COLO668 (cell line): Measurements from ENCODE around the gene PDZD7.
A peak's percentile ranks its signal among the peaks of the same experiment; 100 is the strongest.

ENCODE experiments used
- DNase-seq: peaks from one replicate; lab custom pipeline; 2025; ENCODE audit not compliant: unreplicated experiment; lab: John Stamatoyannopoulos, UW

PDZD7 gene

DNA sequence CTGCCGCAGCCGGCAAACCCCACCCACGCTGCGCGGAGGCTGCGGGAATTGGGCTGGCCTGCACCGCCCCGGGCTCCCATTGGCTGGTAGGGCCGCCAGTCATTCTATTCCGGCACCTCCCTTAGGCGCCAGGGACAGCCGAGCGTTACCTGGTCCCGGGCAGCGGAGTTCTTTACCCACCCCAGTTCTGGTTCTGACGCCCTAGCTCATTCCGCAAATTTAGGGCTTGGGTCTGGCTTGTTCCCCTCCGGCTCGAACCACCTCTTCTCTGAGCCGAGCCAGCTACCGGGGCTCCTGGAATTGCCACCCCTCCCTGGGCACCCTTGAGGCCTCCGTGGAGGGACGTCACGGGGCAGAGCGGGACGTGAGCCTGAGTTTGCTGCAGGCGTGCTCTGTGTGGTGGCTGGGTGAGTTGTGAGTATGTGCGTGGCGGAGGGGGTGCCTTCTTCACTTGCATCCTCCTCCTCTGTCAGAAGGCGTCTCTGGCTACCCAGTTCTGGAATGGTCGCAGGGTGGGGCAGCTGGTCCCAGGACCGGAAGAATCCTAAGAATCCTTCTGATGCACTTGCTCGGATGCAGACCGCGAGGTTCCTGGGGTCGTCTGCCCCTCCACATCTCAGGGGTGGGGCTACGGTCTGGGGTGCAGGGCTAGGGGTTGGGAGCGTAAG lies at the start of gene PDZD7, which contains the start of gene SFXN3:
Gene PDZD7 (minus strand): TSS at position 2 of the 668 bp plus-strand sequence. CDS start 910 bp downstream, outside the sequence.
Gene SFXN3 (plus strand): TSS at position 107 of the 668 bp plus-strand sequence. CDS start 3,461 bp downstream, outside the sequence.
- DNase-seq, result peak; percentile 90

DNA sequence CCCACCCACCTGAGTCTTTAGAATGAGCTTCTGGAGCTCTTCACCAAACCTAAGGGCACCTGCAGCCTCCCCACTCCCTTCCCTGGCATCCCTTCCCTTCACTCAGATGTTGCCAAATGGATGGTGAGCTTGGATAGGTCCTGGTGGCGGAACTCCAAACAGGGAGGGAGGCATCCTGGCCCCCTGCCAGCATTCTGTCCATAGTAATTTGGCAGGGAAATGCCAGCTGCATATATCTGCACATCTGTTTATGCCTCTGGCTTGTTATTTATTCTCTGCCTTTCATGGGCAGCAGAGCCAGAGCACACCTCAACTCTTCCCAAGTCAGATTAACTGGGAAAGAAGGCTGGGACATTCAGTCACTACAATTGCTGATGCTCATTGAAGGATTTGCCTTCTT lies 48.9 kb upstream of the PDZD7 start:
- no peak for DNase-seq

DNA sequence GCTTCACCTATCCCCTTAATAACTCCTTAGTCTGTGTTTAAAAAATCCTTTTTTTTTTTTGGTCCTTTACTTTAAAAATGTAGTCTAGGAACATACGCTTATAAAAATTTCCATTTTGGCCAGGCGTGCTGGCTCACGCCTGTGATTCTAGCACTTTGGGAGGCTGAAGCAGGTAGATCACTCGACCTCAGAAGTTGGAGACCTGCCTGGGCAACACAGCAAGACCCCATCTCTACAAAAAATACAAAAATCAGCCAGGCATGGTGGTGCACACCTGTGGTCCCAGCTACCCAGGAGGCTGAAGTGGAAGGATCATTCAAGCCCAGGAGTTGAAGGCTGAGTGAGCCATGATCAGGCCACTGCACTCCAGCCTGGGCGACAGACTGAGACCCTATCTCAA lies 45.7 kb upstream of the PDZD7 start:
- no peak for DNase-seq

DNA sequence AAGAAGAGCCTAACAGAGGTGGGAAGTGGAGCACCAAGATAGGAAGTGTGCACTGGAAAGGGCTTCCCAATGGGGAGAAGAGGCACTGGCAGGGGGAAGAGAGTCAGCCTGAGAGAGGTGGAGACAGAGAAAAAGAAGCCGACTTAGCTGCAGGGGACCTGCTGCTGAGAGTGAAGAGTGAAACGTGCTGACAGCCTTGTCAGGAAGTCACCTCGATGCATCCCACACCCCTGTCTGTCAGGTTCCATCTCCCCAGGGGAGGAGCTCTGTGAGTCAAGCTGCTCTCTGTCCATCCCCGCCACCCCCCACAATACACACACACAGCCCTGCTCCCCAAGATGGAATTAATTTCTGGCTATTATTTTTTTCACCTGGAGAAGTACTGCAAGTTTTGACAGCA lies 44.8 kb upstream of the PDZD7 start:
- DNase-seq, result no peak

DNA sequence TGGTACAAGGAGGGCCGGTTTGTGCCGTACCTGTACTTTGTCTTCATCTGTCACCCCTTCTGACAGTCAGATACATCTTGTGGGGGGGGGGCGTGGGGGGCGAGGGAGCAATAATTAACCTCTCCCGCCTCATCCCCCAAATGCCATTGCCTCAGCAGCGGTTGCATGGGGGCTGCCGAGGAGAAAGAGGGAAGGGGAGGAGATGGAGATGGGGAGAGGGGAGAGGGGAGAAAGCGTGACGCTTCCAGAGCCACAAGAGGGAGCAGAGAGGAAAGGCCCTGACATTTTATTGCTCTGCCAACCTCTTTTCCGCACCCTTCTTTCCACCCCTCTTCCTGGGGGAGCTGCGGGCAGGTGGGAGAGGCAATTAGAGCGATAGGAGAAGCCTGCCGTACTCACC lies 42.7 kb upstream of the PDZD7 start:
- no peak for DNase-seq

DNA sequence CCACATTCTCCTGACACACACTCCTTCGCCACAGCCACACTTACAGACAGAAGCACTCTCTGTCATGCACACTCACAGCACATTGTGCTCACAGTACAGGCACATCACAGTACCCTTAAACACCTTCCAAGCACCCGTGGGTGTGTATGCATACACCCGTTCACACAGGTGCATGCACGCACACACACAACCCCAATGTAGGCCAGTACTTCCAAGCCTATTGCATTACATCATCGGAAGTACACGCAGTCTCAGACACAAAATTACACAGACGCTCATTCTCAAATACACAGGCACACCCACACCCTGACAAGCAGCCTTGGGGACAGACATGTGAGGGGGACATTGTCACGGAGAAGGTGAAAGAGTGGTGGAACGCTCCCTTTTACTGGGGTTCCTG lies 42.0 kb upstream of the PDZD7 start:
- no peak for DNase-seq

DNA sequence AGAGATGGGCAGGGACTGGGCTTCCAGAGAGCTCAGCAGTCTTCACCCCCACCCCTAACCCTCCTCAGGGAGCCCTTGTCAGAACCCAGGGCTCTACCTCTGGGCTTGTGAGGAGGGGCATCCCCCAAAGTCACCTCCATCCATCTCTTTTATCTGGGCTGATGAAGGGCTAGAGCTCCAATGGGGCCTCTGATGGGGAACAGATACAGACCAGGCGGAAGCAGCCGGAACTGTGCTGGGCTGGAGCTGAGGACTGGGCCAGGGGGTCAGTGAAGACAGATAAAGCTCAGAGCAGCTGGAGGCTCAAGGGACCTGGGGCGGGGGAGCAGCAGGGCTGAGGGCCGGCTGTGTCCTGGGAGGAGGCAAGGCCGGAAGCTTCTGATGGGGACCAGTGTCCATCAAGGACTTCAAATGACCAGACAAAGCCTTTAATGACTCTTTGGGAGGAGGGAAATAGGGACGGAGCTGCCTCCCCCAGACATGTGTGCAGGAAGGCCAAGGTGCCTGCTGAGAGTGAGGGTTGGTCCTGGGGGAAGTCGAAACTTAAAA lies 41.0 kb upstream of the PDZD7 start:
- no peak for DNase-seq

DNA sequence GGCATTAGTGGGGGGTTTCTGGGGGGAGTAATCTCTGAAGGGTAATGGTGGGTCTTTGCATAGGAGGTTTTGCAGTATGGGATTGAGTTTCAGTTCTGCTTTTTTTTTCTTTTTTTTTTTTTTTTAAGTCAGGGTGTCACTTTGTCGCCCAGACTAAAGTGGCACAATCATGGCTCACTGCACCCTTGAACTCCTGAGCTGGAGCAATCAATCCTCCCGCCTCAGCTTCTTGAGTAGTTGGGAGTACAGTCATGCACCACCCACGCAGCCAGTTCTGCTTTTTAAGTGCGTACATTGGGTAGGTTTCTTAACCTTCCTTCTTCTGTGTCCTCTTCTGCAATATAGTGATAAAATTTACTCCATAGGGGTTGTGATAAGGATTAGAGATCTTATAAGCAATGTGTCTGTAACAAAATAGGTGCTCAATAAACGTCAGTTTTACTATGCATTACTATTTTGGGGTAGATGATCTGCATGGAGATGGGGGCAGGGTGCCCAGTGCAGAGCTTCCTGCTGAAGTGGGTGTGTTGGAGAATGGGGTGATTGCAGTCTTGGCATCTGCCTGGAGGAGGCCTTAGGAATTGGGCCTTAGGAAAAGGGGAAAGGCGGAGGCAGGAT lies 40.4 kb upstream of the PDZD7 start:
- no peak for DNase-seq

DNA sequence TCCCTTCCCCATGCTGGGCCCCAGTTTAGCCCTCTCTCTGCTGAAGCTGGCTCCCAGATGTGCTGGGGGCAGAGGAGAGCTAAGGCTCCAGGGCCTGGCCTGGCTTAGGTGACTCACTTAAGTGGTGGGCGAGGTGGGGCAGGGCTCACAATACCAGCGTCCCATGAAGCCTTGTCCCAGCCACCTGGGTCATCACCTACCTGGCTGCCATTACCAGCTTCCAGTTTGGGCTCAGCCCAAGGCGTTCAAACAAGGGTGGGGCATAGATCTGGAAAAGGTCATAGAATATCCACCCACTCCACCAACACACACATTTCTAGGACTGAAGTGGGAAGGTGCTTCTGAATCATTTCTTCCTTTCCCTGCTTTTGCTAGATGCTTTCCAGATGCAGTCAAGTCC lies 39.2 kb upstream of the PDZD7 start:
- no peak for DNase-seq

DNA sequence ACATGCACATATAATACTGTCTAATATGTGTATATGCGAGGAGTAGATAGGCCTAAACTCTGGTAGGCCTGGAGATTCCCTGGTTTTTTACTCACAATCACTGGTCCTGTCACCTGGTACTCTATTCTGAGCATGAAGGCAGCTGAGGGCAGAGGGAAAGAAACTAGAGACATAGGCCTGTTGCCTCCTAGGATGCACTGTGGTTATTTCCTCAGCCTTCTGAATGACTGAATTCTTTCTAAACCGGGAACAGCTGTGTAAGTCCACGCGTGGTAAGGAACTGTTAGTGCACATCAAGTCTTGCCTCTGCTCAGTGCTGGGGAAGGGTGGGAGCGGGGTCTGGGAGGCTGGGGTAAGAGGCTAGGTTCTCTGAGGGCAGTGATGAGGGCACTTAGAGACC lies 38.5 kb upstream of the PDZD7 start:
- DNase-seq, result no peak

DNA sequence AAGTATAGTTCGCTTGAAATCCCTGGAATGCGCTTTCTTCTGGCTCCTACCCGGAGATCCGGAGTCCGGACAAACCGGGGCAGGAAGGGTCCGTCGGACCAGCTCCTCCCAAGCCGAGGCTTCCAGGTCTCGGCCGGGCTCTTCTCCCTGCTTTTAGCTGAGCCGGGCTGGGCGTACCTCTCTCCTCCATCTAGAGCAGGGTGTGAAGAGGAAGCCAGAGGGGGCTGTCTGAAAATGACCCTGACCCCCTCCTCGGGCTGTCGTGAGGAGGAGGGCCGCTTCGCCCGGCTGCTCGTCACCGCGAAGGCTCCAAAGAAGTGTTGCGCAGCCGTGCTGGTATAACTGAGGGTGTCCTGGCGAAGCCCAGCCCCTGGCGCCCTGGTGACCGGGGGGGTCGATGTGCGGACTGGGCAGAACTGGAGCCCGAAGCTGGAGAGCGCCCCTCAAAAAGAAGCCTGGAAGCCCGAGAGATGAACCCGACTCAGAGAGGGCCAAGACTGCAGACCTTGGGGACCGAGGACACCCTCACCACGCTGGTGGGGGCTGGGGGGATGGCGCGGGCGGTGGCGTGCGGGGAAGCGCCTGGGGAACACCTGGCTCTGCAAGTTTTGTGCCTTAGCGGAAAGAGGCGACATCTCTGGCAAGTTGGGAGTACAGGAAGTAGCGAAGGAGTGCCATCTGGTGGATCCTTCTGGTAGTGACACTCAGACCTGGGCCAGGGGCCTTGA lies 36.6 kb upstream of the PDZD7 start:
- DNase-seq, result peak; percentile 68

DNA sequence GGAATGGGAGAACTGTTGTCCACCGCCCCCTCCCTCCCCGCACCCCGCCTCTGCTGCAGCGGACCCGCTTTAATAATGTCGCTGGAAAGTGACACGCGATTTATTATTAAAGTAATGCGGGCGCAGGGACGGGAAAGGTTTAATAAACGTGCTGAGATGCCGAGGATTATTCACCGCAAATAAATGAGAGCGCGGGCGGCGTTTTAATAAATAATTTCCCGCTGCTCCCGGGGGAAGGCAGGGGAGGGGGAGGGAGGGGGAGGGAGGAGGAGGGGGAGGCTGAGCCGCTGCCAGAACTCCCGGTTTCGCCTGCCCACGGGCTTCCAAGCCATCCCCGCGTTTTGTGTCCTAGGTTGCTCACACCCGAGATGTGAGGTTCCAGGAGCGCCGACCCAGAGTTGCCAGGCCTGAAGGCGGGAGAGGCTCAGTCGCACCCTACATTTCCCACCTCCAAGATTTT lies 36.0 kb upstream of the PDZD7 start:
- DNase-seq, result peak; percentile 30

DNA sequence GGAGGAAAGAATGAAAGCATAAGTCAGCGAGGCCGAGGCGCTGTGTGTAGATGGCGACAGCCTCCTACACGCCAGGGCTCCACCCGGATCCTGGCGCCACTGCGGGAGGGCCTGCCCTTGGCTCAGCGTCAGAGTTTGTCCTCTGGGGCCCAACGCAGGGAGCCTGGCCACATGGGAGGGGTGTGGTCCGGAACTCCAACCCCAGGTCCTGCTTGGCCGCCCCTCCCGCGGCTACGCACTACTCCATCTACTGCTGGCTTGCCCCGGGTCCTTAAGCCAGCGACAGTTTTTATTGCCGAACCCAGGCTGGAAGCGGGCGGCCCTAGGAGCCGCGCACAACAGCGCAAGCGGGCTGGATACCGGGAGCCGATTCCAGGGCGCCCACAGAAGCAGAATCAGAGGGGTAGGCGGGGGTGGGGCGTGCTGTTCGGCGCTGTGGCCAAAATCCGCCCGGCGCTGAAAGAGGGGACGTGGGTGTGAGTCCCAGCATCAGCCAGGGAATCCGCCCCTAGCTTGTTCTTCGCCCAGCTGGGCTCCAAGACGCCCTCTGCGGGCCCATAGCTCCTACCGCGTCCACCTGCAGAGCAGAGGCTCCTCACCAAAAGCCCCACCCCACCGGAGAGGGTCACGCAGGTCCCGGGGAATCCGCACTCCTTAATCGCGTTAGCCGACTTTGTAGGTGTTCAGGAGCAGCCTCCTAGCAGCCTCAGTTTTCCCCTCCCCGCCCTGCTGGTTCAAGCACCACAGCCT lies 35.4 kb upstream of the PDZD7 start:
- DNase-seq, result peak; percentile 69

DNA sequence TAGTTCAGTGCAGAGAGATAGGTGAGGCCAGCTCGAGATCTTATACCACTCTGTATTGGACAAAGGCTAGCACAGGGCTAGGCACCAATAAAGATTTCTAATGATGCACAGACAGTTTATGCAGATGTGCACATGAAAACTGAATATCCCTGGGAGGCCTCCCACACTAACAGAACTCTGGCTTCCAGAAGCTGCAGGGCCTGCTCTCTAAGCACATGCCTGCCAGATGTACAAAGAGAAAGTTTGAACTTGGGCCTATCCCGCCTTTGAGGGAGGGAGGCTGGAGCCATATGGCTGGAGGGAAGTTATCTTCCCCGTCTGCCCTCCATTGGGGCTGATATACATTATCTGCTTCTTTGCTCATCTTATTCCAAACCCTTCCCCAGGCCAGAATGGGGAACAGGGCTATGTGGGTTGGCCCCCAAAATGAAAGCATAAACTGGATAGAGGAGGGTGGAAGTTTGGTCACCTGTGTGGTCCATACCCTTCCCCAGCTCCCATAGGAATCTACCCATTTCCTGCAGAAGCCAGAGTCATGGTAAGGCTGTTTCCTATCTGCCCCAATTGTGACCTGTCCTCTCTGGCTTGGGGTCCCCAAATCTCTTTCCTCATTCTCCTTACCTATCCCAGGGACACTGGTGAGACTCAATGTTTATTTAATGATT lies 34.7 kb upstream of the PDZD7 start:
- DNase-seq, result no peak

DNA sequence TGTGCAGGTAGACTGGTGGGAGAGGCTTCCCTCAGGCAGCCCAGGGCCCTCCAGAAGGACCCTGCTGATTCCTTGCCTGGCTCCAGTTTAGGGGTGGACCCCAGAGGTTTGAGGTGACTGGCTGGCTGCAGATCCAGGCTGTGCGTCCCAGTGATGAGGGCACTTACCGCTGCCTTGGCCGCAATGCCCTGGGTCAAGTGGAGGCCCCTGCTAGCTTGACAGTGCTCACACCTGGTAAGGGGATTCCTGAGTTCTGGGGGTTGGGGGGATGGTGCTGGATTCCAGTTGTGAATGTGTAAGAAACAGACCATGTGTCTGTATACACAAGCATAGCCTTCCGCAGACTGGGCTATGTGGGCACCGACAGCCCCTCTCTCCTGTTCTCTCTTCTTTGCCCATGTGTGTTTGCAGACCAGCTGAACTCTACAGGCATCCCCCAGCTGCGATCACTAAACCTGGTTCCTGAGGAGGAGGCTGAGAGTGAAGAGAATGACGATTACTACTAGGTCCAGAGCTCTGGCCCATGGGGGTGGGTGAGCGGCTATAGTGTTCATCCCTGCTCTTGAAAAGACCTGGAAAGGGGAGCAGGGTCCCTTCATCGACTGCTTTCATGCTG lies 33.6 kb upstream of the PDZD7 start:
- DNase-seq, result no peak

DNA sequence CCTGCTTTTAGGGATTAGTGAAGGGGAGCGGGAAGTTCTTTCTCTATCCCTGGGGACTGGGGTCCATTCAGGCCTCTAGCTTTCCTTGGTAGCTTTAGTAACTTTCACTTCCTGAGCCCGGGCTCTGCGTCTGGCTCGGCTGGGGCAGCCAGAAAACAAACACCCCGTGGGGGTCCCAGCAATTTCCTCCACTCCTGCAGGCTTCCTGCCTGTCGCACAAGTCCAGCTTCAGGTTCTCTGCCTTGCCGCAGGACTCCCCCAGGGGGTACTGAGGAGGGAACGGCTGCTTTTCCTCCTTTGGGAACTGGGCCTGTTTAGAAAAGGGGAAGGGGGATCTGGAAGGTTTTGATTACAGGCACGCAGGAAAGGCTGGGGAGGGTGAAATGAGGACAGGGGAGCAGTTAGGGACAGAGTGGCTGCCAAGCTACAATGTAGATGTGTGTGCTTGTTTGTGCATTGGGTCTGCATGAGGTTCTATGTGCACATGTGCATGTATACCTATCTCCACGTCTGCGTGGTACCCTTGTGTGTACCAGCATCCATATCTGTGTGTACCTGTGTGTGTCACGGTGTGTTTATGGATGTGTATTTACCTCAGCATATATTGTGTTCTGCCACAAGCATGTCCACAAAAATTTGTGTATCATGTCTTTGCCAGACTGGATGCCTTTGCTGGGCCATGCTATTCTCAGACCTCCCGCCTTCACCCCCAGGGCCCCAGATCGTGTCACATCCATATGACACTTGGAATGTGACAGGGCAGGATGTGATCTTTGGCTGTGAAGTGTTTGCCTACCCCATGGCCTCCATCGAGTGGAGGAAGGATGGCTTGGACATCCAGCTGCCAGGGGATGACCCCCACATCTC lies 32.9 kb upstream of the PDZD7 start:
- DNase-seq, result no peak

DNA sequence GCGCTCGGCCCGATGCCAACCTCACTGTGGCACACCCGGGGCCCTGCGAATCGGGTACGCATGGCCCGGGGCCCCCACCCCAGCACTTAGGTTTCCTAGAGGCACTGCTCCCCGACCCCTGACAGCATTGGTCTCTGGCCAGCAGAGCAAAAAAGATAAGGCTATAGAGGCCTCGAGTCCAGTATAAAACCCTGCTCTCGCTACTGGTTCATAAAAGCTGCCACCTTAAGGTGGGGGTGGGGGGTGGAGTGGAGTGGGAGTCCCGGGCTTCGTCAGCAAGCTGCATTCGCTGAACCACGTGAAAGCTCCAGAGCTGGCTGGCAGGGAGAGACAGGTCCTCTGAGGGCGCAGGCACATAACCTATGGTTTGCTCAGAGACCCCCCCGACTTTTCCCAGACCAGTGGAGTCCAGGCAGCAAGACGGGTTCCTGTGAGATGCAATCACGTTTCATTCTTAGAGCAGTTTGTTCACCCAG lies 32.2 kb upstream of the PDZD7 start:
- DNase-seq, result peak; percentile 17

DNA sequence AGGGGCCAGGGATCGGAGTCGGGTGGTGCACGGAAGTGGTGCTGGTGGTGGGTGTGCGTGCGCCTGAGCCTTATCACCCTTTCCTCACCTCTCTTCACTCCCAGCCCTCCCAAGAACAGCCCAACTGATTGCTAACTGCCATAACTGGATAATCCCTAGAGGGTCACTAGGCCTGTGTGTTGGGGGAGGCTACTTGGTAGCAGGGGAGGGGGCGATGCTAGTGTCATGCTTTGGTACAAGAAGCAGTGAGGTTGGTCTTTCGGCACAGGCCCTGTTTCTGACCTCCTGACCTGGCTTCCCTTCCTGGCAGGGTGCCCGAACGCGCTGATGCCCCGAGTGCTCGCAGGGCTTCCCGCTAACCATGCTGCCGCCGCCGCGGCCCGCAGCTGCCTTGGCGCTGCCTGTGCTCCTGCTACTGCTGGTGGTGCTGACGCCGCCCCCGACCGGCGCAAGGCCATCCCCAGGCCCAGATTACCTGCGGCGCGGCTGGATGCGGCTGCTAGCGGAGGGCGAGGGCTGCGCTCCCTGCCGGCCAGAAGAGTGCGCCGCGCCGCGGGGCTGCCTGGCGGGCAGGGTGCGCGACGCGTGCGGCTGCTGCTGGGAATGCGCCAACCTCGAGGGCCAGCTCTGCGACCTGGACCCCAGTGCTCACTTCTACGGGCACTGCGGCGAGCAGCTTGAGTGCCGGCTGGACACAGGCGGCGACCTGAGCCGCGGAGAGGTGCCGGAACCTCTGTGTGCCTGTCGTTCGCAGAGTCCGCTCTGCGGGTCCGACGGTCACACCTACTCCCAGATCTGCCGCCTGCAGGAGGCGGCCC lies 31.5 kb upstream of the PDZD7 start:
- peak; percentile 84 for DNase-seq
